Panc1 (cell line): ENCODE measurements around the gene CSNK2A1.

Experiments used
- POLR2AphosphoS5 ChIP-seq: IDR thresholded peaks from 2 replicates; pipeline ENCODE4 v1.6.1; 2012; ENCODE audit warnings: mild to moderate bottlenecking, low read depth, low read length, moderate library complexity
- SIN3A ChIP-seq: IDR thresholded peaks from 2 replicates; pipeline ENCODE4 v1.6.1; 2012; ENCODE audit warnings: low read depth, mild to moderate bottlenecking, low read length, moderate library complexity, borderline replicate concordance; ENCODE audit not compliant: insufficient read depth
- TCF7L2 ChIP-seq: IDR thresholded peaks from 2 replicates; pipeline ENCODE4 v1.6.1; 2011; ENCODE audit warnings: mild to moderate bottlenecking, low read depth, low read length, inconsistent platforms
- TF ChIP-seq, protein P1 (sequence below): fragments of 450-650 bp; IDR thresholded peaks from 2 replicates; pipeline ENCODE4 v1.5.1; 2017; ENCODE audit warnings: mild to moderate bottlenecking
- TF ChIP-seq, protein P2 (sequence below), 2 experiments: IDR thresholded peaks; 2 replicates each; pipeline ENCODE4 v1.6.1; 2011 to 2012; ENCODE audit warnings: low read depth in 2 of 2, control low read depth in 1 of 2, low read length in 1 of 2, mild to moderate bottlenecking in 1 of 2, moderate library complexity in 1 of 2; ENCODE audit not compliant: insufficient read depth in 1 of 2

DNA sequence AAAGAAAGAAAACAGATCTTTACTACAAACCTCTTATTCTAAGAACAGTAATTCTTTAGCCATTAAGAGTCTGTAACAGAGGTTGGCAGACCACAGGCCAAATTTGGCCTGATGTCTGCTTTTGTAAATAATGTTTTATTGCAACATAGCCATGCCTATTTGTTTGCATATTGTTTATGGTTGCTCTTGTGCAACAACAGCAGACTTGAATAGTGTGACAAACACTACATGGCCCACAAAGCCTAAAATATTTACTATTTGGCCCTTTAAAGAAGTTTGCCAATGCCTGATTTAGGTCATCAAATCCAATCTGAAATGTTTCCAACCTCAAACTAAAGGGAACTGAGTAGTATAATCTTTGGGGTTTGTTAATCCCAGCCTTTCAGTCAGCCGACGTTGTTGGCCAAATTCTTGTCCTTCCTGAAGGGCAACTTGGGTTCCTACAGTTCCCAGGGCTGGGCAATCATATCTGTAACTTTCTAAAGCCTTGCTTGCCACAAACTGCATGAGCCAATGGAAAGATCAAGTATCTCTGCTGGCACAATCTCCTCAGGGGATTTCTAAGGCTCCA is 47.4 kb downstream of the CSNK2A1 start:
- TF ChIP-seq, protein P1, sequence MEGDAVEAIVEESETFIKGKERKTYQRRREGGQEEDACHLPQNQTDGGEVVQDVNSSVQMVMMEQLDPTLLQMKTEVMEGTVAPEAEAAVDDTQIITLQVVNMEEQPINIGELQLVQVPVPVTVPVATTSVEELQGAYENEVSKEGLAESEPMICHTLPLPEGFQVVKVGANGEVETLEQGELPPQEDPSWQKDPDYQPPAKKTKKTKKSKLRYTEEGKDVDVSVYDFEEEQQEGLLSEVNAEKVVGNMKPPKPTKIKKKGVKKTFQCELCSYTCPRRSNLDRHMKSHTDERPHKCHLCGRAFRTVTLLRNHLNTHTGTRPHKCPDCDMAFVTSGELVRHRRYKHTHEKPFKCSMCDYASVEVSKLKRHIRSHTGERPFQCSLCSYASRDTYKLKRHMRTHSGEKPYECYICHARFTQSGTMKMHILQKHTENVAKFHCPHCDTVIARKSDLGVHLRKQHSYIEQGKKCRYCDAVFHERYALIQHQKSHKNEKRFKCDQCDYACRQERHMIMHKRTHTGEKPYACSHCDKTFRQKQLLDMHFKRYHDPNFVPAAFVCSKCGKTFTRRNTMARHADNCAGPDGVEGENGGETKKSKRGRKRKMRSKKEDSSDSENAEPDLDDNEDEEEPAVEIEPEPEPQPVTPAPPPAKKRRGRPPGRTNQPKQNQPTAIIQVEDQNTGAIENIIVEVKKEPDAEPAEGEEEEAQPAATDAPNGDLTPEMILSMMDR: no peak
- no peak for TF ChIP-seq POLR2AphosphoS5
- TF ChIP-seq TCF7L2: no peak
- TF ChIP-seq, protein P2, sequence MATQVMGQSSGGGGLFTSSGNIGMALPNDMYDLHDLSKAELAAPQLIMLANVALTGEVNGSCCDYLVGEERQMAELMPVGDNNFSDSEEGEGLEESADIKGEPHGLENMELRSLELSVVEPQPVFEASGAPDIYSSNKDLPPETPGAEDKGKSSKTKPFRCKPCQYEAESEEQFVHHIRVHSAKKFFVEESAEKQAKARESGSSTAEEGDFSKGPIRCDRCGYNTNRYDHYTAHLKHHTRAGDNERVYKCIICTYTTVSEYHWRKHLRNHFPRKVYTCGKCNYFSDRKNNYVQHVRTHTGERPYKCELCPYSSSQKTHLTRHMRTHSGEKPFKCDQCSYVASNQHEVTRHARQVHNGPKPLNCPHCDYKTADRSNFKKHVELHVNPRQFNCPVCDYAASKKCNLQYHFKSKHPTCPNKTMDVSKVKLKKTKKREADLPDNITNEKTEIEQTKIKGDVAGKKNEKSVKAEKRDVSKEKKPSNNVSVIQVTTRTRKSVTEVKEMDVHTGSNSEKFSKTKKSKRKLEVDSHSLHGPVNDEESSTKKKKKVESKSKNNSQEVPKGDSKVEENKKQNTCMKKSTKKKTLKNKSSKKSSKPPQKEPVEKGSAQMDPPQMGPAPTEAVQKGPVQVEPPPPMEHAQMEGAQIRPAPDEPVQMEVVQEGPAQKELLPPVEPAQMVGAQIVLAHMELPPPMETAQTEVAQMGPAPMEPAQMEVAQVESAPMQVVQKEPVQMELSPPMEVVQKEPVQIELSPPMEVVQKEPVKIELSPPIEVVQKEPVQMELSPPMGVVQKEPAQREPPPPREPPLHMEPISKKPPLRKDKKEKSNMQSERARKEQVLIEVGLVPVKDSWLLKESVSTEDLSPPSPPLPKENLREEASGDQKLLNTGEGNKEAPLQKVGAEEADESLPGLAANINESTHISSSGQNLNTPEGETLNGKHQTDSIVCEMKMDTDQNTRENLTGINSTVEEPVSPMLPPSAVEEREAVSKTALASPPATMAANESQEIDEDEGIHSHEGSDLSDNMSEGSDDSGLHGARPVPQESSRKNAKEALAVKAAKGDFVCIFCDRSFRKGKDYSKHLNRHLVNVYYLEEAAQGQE (IDR thresholded peaks at IDR 0.05; ENCODE audit: insufficient read depth in 1 of 2, low read depth in 2 of 2, low read length in 1 of 2): no peak
- TF ChIP-seq SIN3A: no peak
